Measurements from ENCODE around the gene COPS8.

DNA sequence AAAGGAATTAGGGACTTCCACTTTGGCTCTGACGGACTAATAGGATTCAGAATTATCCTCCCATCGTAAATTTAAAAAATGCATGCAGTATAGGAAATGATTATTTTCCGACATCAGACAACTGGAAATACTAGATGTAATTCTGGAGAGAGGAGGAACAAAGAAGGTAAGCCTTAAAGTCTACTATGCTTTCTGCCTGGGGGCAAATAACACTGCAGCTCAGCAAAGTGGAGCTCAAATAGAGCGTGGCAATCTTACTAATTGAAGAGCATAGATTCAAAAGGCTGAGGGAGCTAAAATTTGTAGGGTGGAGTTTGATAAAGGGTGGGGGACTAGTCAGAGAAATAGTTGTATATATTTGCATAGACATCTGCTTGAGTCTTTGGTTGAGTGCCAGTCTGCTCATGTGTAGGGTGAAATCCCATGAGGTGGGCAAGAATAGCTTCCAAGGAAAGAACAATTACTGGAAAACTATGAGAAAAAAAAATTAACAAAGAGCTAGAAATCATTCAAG, 23.8 kb downstream of the COPS8 start:
- TF ChIP-seq POLR2AphosphoS5 (IDR thresholded peaks at IDR 0.05; ENCODE audit: insufficient read depth, low read depth, low read length) = no peak
- TF ChIP-seq EZH2 (IDR thresholded peaks at IDR 0.05; ENCODE audit: borderline replicate concordance, low read depth, low read length, severe bottlenecking) = no peak
- TF ChIP-seq, protein P1, sequence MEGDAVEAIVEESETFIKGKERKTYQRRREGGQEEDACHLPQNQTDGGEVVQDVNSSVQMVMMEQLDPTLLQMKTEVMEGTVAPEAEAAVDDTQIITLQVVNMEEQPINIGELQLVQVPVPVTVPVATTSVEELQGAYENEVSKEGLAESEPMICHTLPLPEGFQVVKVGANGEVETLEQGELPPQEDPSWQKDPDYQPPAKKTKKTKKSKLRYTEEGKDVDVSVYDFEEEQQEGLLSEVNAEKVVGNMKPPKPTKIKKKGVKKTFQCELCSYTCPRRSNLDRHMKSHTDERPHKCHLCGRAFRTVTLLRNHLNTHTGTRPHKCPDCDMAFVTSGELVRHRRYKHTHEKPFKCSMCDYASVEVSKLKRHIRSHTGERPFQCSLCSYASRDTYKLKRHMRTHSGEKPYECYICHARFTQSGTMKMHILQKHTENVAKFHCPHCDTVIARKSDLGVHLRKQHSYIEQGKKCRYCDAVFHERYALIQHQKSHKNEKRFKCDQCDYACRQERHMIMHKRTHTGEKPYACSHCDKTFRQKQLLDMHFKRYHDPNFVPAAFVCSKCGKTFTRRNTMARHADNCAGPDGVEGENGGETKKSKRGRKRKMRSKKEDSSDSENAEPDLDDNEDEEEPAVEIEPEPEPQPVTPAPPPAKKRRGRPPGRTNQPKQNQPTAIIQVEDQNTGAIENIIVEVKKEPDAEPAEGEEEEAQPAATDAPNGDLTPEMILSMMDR (IDR thresholded peaks at IDR 0.05; ENCODE audit: extremely low read depth in 1 of 2, insufficient read depth in 1 of 2, low read depth in 1 of 2, low read length in 2 of 2) = no peak
